Activated CD4-positive, alpha-beta T cell treated with anti-CD3 and anti-CD28 coated beads, Interleukin-2, amount 50 U/mL, for 24 hours (primary cell): ENCODE measurements around the gene YAP1.

Experiments
- DNase-seq, 2 donors: peaks; one replicate each; pipeline ENCODE4 v3.0.0-alpha.2; 2020; ENCODE audit warnings: low read depth in 1 of 2, low spot score in 1 of 2

YAP1 gene

DNA sequence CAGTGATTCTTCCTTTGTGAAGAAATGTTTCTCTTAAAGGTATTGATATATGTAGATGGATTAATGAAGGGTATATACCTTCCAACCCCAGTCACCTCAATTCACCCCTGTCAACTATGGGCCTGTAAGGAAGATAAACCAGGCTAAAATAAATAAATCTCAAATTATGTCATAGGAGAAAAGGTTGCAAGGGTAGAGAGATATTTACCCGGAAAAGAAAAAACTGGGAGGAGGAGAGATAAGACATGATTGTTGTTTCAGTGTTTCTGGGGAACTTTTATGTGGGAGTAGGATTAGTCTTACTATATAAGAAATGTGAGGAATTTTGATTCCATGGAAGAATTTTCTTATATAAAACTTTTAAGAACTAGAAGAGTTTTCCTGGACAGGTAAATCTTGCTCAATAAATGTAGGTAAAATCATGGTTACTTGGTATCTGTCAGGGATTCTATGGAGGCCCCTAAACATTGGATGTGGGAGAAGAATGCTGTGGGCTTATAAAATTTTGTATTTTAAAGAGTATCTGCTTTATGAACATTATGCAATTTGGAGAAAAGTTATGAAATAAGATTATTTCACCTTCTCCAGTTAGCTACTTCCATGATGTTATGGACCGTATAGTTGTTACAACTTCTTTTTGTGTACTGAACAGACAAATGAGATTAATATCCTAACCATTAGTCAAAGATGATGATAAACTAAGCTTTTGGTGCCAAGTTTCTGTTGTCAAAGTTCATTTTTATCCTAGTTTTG, 6.4 kb downstream of the YAP1 start:
- DNase-seq = no peak

DNA sequence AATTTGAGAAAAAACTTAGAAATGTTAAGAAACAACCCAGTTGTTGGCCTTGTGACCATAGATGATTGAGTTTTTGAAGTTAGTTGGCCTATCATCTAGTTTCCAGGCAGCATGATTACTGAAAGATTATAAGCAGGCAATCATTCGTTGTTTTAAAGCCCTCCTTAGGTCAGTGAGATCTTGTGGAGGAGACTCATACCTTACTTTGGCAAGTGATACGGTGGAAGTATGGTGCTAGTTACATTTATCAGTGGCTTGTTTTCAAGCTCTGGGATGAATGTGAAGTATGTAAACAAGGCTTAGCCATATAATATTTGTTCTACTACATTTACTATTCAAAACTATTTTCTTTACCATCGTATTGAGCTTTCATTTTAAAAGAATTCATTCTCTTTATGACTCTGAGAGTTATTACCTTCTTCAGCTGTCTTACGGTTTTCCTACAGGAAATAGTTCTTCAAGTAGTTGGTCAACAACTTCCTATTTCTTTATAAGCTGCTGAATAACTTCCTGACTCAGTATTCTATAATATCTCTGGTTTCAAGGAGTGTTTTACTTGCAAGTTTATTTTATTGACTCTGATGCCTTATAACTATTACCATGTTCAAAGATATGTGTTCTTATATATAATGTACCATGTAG, 7.3 kb downstream of the YAP1 start:
- no peak for DNase-seq

DNA sequence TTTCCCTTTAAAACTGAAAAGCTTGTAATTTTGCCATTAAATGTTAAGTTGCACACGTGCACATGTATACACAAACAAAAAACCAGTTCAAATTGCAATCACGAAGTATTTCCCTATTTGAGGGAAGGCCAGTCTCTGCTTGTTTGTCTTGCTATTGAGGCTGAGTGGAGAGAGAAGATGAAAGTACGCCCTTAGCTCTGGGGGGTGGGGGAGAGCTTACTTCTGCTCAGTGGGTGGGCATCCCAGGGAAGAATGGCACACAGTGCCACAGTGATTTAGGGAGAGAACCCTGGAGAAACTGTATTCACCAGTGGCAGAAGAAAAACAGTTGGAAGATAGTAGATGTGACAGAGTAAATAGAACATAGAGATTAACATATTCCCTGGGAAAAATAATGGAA, 8.7 kb downstream of the YAP1 start:
- DNase-seq = no peak

DNA sequence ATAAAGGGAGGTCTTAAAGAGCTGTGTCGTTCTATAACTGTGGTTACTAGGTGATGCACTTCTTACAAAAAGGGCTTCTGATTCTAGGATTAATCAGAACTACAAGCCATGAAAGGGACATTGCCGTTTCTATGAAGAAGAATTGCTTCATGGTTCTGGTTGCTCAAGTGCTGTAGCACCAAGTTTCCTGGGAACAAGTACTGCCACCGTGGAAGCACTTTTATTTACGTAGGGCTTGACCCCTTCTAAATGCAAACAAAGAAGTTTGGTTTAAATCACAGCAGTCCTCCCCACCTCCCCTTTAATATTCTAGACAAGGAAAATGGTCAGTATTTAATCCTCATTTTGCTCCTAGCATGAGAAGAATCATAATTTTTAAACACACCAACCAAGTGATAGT, 9.8 kb downstream of the YAP1 start:
- DNase-seq = no peak

DNA sequence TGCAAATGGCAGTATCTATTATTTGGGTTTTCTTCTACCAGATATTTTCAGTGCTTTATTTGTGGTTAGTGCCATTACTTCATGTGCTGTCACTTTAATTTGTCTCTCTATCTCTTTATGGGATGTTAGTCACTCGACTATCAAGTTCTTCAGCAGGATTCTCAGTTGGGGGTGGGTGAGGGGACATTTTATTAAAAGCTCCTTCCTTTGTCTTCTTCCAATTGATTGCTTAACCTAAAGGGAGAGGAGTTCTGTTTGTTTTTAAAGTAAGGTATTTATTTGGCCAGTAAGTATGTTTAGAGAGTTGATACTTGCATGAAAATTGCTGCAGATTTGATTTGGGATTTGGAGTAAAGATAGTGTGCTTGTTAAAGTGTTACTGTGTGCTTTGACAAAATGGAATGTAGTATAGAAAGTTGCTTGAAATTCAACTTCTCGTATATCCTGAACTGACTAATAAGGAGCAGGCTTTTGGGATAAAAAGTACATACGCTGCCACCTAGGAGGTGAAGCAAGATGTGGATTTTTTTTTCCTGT, 10.3 kb downstream of the YAP1 start:
- DNase-seq = no peak

DNA sequence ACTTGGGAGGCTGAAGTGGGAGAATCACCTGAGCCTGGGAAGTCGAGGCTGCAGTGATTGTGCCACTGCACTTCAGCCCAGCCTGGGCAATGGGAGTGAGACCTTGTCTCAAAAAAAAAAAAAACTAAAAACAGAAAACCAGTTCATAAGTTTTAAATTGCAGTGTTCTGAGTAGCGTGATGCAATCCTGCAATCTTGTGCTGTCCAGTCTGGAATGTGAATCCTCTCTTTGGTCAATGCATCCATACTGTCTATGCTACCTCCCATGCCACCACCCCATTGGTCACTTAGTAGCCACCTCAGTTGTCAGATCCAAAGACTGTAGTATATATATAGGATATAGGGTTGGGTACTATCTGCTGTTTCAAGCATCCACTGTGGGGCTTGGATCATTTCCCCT, 11.1 kb downstream of the YAP1 start:
- no peak for DNase-seq

DNA sequence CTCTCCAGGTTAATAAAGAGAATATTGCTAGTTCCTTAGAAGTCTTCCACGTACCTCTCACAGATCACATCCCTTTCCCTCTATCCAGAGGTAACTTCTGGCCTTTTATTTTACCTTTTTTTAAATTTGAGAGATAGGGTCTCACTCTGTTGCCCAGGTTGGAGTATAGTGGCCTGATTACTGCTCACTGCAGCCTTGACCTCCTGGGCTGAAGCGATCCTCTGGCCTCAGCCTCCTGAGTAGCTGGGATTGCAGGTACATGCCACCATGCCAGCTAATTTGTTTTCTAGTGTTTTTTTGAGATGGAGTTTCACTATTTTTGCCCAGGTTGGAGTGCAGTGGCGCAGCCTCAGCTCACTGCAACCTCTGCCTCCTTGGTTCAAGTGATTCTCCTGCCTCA, 24.4 kb downstream of the YAP1 start:
- no peak for DNase-seq

DNA sequence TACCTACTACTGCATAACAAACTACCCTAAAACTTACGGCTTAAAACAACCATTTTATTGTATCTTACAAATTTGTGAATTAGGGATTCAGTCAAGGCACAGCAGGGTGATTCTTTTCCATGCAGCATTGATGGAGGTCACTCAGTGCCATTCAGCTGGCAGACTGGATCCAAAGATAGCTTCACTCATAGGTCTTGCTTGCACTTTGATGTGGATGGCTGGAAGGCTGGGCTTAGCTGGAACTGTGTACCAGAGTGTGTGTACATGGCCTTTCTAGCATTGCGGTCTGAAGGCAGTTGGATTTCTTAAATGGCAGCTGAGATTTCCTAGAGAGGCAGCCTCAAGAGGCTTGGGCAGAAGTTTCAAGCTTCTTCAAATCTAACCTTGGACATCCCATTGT, 25.0 kb downstream of the YAP1 start:
- no peak for DNase-seq

DNA sequence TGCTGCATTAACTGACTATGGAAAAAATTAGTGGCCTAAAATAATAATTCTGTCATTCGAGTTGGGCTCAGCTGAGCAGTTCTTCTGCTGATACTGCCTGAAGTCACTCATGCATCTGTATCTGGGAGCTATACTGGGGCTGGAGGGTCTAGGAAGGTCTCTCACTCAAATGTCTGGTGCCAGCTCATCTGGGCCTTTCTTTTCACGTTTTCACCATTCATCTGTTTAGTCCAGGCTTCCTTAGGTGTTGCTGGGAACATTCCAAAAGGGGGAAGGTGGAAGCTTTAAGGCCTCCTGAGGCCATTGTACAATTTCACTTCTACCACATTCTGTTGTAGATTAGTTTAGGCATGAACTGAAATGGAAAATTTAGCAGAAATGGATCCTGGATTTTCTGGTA, 28.0 kb downstream of the YAP1 start:
- DNase-seq = no peak

DNA sequence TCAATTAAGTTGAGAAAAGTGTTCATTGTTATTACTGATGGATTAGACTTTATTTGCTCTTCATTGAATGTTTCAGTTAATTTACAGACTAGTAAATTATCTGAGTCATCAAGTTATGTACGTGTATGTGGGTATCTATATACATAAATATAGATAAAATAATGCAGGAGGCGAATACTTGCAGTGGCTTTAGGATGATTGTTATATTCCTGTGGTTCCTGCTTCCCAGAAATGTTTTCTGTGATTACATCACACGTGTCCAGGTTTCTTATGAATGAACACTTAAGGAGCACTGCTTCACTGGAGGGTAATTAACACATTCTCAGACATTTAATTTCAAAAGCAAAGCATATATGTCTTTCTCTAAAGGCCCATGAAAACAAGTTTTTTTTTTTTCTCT, 28.4 kb downstream of the YAP1 start:
- no peak for DNase-seq

DNA sequence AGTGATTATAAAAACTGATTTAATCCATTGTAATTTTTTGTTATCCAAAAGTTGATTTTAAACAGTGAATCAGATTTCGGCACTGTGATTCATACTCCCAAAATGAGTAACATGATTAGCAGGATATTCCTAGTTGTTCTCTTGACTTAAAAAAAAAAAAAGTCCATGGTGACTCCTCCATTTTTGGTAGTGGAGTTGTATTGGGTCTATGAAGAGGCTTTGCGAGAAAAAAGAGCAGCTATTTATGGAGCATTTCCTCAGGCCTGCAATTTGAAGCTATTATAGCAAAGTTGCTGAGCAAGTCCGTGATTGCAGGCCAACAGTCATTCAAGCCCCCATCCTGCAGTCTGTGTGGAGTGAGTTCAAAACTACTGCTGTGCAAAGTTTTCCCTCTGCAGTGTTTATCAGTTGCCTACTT, 28.8 kb downstream of the YAP1 start:
- DNase-seq = no peak

DNA sequence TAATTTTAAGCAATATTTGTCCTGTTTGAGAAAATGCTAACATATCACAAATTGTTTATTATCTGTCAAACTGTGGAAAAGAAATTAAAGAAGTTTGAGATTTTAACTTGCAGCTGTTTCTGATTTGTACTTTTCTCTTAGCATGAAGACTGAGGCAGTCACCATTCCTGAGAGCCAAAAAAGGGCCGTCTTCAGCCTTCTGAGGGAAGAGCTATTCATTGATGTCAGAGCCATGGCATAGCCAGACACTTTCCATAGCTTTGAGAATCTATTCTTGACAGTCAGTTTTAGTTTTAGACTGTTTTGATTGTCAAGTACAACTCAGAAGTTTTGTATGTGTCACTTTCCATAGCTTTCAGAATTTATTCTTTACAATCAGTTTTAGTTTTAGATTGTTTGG, 32.1 kb downstream of the YAP1 start:
- no peak for DNase-seq

DNA sequence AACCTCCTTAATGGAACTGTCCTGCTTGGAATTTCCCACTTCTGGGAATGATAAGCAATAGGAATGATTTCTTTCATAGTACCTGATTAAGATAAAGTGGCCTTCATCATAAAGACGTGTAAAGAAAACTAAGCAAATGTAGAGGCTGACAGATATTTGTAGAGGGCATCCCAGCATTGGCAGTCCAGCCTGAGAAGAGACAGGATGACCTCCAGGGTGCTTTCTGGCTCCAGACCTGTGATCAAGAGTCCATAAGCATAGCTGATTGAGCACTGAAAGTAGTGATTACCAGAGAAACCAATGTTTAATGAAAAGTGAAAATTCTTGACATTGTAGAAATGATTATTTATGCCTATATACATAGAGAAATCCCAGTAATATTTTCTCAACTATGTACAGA, 33.6 kb downstream of the YAP1 start:
- no peak for DNase-seq

DNA sequence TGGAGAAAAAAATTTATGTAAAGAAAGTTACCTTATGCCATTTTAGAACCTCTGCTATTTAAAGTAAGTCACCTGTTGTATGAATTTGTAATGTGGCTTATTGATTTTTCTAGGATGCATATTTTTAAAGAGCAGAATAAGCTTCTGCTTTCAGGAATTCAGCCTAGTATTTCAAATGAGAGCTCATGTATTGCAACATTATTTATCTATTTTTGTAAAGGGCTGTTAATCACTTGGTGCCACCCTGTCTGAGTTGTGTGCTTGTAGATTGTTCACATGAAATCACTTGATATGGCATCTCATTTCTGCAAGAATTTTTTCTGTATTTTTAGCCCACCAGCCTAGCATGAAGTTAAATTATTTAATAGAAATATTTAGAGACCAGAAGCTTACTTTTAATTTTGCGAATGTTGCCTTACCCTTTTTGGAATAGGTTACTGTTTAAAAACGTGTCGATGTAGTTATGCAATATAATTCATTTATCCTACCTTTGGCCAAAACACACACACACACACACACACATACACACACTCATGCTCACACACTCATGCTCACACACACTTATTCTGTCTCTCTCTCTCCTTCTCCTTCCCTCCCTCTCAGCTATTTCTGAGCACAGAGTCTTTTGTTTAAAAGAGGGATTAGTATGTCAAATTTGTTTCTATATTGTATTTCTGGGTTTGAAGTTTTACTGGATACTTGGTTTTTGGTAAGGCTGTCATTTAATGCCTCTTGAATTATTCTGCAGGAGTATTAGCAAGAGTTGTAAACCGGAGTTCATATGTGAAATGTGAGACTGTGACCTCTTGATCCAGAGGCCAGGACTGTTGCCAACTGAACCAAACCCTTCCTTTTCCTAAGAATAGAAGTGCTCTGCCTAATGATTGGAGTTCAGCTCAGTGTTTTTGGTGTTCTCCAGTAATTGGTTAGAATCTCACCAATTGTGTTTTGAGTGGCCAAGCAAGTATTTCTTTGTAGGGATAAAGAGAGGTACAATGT, 34.4 kb downstream of the YAP1 start:
- no peak for DNase-seq

DNA sequence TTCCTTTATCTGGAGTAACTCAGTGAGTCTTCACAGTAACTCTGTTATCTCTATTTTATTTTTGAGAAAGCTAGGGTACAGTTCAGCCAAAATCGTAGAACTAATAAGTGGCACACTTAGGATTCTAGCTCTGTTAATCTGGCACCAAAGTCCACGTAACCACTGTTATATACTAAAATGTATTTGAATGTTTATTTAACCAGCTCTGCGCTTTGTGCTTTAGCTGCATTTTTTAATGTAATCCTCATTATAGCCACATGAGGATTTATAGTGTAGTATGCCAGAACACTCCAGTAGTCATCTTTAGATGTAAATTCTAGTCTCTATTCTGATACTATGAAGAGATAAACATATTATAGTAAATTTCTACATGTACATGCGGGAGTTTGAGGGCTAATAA, 36.8 kb downstream of the YAP1 start:
- no peak for DNase-seq

DNA sequence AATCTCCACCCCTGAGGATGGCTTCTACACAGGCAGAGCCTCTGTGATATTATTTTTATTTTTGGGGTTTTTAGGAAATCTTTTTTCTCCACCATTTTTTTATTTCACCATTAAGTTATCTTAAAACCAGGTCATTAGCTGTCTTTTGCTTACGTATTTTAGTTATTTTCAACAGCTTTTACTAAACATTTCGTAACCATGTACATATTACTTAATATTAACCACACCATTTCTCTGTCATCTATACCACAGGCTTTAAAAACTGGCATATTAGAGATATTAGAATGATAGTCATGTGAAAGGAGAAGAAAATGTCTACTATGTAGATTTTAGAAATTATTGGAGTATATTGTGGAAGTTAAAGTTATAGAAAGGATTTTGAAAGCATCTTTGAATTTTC, 37.4 kb downstream of the YAP1 start:
- no peak for DNase-seq

DNA sequence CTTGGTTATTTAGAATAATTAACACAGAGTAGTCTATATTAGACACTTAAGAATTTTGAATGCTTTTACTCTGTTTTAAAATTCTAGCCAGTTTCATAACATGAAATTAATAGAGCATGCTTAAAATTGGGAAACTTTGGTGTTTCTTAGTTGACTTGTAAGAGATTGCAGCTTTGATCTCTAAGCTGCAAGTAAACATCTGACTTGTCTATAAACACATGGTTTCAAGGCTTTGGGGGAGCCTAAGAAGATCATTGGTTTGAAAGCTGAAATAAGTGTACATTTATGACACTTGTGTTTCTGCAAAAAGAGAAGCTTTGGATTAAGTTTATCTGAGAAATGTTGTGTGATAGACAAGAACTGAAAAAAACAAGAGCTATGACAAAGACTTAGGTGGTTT, 37.8 kb downstream of the YAP1 start:
- DNase-seq = no peak

DNA sequence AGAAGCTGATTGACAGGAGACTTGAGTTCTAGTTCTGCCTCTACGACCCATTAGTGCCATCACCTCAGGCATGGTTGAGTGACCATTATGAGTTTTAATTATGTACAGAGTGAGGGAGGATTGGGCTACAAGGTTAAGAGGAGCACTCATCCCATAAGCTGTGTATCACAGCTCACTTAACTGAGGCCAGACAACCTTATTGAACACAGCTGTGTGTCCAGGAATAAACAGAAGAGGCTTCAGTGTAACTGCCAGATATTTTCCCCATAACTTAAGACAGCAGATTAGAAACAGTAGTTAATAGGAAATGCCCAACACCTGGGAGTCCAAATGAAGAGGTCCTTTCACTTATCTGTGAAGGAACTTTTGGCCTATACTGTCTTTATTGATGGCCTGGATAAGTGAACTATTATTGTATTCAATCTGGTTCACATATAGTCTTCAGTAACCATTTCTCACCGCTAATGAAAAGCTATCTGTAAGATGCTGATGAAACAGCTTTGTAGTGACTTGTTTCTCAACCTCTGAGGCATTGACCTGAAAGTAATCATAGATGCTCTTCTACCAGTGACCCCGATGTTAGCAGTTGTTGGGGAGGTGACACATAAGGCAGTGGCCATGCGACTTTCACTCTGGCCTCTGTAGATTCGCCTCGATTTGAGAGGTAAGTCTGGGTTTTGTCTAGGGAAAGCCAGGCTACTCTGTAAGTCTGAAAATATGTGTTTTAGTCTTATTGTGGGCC, 41.7 kb downstream of the YAP1 start:
- no peak for DNase-seq

DNA sequence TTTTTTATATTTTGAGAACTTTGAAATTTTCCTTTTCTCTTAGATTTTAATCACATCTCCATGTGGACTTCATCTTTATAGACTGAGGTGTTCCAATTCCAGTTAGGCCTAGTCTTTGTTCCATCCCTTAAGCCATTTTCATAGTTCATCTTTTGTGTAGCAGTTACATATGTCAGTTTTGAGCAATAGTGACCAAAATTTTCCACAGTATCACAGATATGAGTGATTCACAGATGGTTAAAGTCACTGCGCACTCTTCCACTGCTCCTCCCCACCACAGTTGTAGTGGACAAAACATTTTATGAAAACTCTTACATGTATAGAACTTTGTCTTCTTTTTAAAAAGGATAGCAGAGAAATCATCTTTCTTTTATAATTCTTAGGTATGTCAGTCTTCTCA, 42.8 kb downstream of the YAP1 start:
- DNase-seq = no peak

DNA sequence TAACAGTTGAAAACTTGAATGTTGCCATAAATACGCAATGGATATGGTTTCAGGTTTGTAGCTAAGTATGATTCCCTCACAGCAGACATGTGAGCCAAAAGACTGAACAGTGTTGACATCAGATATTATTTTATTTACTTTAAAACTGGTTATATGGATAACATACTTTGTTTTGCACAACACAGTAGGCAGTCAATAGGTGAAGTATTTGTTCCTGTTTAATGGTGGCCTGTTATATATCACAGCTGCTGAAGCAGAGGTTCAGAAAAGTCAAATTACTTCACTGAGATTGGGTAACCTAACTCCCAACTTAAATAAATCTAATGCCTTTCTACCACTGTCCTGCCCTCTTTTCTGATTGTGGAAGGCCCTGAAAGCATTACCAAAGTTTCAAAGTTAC, 44.6 kb downstream of the YAP1 start:
- DNase-seq = no peak

DNA sequence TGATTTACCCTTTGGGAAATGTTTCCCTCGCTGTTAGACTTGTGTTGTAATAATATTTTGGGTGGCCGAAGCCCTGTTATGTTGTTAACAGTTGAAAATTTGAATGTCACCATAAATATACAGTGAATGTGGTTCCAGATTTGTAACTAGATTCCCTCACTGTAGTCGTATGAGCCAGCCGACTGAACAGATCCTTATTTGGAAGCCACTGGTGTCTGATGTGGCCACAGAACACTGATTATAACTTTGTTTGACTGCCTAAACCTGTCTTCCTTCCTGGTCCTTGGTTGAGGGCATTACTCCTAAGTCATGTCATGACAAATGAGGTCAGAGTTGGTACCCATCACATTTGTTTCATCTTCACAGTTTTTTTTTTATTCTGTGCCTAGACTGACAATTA, 45.4 kb downstream of the YAP1 start:
- DNase-seq = no peak
